GM18499 (cell line): ENCODE data around the gene GPAT3.
"Not testable (repeated sequence)": the region's sequence is repeated elsewhere in the genome, so short reads cannot be mapped to it uniquely, and the experiment has no call there.

Experiments used
- ATAC-seq: cut with Tn5 transposase; IDR thresholded peaks from one replicate; pipeline ENCODE4 v1.9.1; 2021; ENCODE audit warnings: moderate number of reproducible peaks; ENCODE audit not compliant: insufficient read depth, unreplicated experiment

GPAT3 gene

GRCh38 chr4:83548151-83548905, 12.4 kb downstream of the GPAT3 start:
- peak; percentile 92 for ATAC-seq

DNA sequence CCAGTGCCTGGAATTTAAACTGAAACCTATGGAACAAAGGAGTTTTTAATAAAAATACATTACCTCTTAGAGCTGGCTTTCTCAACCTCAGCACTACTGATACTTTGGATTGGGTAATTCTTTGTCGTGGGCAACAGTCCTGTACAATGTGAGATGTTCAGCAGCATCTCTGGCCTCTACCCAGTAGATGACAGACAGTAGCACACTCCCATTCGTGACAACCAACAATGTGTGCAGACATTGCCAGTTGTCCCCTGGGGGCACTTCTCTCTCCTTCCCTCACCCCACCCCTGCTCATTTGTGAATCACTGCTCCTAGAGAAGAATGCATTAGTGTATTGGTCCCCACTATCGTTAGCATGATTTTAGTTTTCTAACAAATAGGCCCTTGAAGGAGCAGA, 16.2 kb downstream of the GPAT3 start:
- no peak for ATAC-seq

DNA sequence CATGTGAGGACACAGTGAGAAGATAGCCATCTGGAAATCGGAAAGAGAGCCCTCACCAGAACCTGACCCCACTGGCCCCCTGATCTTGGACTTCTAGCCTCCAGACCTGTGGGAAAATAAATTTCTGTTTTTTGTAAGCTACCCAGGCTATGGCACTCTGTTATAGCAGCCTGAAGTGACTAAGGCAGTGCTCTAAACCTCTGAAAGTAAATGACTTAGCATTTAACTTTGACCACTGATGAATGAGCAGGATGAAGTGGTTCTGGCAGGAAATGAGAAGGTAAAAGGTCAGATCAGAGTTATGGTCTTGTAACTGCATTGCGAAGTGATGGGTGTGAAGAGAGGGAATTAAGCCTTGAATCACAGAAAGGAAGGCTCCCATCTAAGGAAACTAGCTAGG, 17.0 kb downstream of the GPAT3 start:
- no peak for ATAC-seq

DNA sequence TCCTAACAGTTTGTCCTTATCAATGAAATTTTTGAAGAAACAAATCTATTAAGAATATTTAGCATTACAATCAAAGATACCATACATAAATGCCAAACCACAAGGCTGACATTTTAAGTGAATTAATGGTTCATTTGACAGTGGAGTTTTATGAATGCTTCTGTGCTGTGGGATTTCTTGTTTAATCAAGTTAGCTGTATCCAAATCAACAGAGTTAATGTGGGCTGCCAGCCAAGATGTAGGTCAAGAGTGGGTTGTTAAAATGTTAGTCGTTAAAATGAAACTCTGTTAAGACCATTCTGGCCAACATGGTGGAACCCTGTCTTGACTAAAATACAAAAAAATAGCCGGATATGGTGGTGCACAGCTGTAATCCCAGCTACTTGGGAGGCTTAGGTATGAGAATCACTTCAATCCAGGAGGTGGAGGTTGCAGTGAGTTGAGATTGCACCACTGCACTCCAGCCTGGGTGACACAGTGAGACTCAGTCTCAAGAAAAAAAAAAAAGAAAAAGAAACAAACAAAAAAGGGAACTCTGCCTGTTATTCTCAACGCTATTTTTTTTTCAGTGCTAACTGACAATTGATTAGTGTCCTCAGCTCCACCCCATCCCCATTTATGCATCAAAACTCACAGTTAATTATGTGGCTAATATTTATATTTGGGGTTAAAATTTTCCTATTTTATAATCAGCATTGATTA, 20.2 kb downstream of the GPAT3 start:
- no peak for ATAC-seq

- ATAC-seq: no peak
These were observed 20.9 kb downstream of the GPAT3 start for GRCh38 chr4:83556816-83557215.

- no peak for ATAC-seq
These were observed 22.2 kb downstream of the GPAT3 start for GRCh38 chr4:83558059-83558653.

GRCh38 chr4:83558680-83559079, 22.8 kb downstream of the GPAT3 start:
- ATAC-seq: no peak

DNA sequence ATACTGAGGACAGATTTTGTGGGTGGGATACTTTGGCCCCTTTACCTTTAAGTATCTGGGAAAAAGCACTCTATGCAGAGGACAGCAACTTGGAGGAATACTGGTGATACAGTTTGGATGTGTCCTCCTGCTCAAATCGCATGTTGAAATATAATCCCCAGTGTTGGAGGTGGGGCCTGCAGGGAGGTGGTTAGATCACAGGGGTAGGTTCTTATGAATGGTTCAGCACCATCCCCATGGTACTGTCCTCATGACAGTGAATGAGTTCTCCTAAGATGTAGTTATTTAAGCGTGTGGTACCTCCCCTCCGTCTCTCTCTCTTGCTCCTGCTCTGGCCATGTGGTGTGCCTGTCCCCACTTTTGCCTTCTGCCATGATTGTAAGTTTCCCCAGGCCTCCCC, 24.6 kb downstream of the GPAT3 start:
- ATAC-seq: no peak

DNA sequence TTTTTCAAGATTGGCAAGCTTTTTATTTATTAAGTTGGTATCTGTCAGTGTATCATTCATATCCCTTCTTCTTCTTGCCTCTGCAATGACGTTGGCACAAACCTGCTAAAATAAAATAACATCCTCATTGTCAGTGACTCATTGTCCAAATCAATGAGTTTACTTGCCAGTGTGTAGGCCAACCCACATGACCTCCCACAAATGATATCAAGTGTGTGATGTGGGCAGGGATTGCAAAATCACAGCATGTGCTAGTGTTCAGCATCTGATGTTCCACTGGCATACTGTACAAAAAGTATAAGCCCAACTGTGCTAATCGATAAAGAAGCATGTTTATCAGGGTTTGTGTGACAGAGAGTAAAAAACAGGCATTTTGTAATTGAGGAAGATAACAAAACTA, 25.5 kb downstream of the GPAT3 start:
- ATAC-seq: no peak

GRCh38 chr4:83563998-83564397, 28.1 kb downstream of the GPAT3 start:
- ATAC-seq: no peak

- no peak for ATAC-seq
These were observed 32.2 kb downstream of the GPAT3 start for GRCh38 chr4:83568062-83568461.

DNA sequence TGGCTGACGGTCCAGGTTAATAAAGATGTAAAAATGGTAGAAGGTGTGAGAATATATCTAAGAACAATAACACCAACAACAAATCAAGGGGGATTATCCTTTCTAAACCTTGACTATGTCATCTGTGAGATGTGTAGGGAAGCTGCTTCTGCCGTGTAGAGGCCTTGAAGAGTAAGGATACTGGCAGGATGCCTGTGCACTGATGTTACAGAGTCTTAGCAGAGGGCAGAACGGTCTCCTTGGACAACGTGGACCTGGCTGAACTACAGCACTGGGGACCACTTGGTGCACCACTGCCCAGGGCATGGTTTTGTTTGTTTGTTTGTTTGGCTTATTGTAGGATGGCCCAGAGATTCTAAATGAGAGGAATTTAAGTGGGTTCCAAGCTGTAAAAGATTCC, 33.5 kb downstream of the GPAT3 start:
- ATAC-seq: no peak

GRCh38 chr4:83569987-83570386, 34.1 kb downstream of the GPAT3 start:
- ATAC-seq: peak; percentile 53

GRCh38 chr4:83572848-83573247, 36.9 kb downstream of the GPAT3 start:
- no peak for ATAC-seq

DNA sequence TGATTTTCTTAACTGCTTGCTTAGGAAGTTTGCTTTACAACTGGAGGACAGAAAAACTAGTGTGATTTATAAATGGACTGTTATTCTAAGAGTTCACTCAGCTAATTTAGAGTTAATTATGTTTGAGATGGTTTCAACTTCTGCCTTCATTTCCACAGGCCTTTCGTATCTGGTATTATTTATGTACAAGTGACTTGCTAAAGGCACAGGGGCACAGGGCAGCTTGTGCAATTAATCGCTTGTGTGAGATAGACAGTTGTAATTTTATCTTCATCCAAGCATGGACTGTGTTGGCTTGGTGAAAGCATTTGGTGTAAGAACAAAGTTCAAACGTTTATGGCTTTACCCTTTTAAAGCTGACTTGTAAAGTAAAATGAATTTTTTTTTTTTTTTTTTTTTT, 38.3 kb downstream of the GPAT3 start:
- ATAC-seq: no peak

DNA sequence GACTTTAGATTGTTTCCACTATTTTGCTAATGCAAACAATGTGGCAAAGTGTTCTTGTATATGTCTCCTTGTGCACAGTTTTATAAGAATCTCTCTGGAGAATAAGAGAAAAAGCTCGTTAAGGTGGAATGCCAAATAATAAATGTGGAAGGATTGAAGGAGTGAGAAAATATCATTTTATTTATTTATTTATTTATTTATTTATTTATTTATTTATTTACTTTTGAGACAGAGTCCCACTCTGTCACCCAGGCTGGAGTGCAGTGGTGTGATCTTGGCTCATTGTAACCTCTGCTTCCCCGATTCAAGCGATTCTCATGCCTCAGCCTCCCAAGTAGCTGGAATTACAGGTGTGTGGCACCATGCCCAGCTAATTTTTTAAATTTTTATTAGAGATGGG, 40.3 kb downstream of the GPAT3 start:
- not testable (repeated sequence) for ATAC-seq

- no peak for ATAC-seq
These were observed 45.7 kb downstream of the GPAT3 start for GRCh38 chr4:83581411-83582288.

DNA sequence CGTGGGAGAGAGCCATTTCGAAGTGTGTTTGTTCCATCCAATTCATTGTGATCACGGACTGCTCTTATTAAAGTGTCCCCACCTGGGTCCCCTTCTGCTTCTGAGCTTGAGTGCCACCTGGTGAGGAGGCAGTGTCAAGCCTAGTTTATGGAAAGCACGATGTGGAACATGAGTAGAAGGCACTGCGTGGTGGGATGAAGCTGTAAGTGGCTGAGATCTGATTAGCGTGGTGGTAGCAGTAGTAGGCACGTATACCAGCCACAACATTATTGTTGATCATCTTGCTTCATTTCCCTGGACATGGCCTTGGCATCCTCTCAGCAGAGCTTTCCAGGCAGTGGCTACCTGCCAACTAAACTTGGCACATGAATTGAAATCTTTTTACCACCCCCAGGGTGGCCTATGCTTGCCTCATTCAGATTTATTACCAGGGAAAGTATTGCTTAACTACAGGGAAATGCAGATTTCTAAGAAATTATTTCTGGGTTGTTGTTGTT, 46.4 kb downstream of the GPAT3 start:
- ATAC-seq: no peak

- ATAC-seq: no peak
These were observed 50.1 kb downstream of the GPAT3 start for GRCh38 chr4:83585982-83586508.

GRCh38 chr4:83589279-83589678, 53.4 kb downstream of the GPAT3 start:
- ATAC-seq: no peak
